GM12874 (cell line): ENCODE data around the gene C15orf61.

Experiments used
- TF ChIP-seq, protein P1 (sequence below): IDR thresholded peaks from 2 replicates; pipeline ENCODE4 v1.5.1; 2011; ENCODE audit warnings: low read depth, mild to moderate bottlenecking, control low read depth, low read length, moderate library complexity; ENCODE audit not compliant: insufficient read depth

Gene C15orf61

DNA sequence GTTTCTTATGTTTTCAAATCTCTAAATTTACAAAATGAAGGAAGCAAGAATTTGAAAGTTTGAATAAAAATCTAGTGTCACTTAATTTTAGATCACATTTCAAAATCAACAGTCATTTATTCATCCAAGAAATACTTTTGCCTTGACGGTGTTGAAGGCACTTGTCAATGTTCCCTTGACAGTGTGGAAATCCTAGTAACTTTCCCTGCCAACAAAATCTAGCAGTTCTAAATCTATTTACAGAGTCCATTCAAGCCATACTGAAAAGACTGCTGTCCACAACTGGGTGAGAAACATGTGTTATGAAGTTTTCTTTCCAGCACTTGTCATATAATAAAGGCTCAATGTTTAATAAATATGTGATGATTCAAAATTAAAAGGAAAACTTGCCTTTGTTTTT, 12.9 kb downstream of the C15orf61 start:
- TF ChIP-seq, protein P1, sequence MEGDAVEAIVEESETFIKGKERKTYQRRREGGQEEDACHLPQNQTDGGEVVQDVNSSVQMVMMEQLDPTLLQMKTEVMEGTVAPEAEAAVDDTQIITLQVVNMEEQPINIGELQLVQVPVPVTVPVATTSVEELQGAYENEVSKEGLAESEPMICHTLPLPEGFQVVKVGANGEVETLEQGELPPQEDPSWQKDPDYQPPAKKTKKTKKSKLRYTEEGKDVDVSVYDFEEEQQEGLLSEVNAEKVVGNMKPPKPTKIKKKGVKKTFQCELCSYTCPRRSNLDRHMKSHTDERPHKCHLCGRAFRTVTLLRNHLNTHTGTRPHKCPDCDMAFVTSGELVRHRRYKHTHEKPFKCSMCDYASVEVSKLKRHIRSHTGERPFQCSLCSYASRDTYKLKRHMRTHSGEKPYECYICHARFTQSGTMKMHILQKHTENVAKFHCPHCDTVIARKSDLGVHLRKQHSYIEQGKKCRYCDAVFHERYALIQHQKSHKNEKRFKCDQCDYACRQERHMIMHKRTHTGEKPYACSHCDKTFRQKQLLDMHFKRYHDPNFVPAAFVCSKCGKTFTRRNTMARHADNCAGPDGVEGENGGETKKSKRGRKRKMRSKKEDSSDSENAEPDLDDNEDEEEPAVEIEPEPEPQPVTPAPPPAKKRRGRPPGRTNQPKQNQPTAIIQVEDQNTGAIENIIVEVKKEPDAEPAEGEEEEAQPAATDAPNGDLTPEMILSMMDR, result no peak

DNA sequence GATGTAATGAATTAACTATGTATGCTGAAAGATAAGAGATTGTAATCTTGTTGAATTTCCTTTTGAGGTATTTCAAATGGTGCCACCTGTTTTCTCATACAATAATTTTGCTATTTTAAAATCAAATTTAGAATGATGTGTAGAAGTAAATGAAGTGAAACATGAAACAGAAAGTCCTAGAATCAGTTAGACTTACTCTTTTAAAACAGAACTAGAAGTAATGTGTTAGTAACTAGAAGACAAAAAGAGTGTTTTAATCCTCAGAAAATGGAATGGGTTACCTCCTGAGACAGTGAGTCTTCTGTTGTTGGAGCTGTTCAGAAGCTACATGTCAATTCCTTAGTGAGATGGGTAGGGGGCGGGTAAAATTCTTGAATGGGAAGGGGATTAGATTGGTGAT, 13.4 kb downstream of the C15orf61 start:
- TF ChIP-seq, protein P1, result no peak

DNA sequence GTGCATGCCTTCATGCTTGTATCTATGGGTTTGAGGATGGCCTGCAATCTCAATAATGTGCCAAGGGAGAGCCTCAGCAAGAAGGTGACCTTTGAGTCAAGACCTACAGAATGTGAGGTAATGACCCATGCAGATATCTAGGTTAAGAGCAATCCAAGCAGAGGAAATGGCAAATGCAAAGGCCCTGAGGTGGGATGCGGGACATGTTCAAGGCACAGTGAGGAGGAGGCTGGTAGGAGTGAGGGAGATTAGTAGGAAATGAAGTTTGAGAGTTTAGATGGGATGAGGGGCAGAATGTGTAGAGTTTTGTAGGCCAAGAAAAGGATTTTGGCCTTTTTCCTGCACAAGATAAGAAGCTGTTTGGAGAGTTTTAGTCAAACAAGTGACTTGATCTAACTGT, 16.8 kb downstream of the C15orf61 start:
- TF ChIP-seq, protein P1, result no peak

DNA sequence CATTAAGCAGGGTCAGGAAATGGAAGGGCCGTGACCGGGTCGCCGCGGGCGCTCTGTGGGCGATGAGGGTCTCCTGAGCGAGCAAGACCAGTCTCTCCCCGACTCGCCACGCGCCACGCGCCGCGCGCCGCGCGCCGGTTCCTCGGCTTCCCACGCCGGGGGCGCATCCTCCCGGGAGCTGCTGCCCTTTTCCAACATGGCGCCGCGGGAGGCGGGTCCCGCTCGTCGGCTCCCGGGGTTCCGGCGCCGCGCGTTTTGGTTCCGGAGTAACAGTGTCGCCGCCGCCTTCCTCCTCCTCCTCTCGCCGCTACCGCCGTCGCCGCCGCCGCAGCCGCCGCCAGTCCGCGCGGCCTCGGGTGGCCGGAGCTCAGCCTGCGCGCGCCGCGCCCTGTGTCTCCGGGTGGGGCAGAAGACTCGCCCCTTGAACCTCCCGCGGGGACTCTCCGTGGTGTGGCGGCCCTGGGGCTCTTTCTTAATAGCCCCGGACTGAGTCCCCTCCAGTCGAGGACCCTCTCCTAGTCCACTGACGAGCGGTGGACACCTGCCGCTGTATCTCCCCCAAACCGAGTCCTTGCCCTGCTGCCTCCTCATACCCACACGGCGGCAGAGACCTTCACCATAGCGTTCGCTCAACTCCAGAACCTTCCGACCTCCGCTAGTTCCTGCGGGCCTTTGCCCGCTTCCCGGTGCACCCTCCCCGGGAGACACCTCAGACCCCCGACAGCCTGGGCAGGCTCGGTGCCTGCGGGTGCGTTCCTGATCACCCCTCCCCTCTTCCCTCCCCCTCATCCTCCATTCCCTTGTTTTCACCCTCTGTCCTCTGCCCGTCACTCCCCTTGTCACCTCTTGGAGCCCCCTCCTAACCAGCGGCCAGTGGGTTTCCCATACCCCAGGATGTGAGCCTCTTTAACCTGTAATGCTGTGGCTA, 21.8 kb downstream of the C15orf61 start, which contains the start of gene MAP2K5:
MAP2K5 (plus strand) TSS at position 284 of the 928 bp plus-strand sequence; CDS start at position 917, 633 bp downstream.
- TF ChIP-seq, protein P1, result no peak

DNA sequence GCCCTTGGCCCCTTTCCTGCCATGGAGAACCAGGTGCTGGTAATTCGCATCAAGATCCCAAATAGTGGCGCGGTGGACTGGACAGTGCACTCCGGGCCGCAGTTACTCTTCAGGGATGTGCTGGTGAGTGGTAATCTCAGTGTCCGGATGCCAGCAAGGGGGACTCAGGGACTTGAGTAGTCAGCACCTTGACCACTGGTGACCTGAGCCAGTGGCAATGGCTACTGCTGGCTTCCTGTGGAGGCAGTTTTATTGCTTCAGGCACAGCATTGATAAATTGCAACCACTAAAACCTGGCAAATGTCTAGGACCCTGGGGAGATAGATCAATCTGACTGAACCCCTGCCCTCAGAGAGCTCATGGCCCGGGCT, 22.4 kb downstream of the C15orf61 start:
- TF ChIP-seq, protein P1, result no peak

DNA sequence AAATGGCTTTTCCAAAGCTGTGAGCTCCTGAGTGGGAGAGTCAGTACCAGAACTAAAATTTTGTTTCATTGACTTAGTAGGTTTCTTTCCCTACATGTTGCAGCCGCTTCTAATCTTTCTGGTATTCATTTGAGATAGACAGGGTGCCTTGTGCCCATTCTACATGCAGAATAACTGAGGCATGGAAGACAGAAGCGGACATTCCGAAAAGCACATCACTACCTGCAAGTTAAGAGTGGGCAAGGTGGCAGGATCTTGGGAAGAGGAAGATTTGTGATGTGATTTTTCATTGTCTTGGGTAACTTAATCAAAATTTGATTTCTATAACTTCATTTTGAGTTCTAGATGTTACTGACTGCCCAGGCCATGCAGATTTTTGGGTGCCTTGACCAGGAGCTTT, 23.5 kb downstream of the C15orf61 start:
- TF ChIP-seq, protein P1, result no peak

DNA sequence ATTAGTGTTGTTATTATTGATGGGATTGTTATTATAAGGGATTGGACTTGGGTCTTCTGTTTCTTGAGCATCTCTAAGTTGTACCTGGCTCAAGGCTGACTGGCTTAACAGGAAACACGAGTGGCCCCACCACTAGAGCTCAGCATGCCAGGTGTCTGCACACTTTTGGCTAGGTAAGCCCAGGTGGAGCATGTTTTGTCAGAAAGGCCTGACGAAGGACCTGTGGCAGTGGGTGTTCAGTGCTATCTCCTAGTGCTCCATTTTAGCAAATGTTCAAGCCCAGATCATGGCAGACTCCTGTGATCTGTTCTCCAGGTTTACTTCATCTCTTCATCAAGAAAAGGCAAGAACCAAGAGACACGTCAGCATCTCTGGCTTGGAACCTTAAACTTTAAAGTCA, 24.9 kb downstream of the C15orf61 start:
- TF ChIP-seq, protein P1, result no peak
